ENCODE measurements around the gene DYRK3. TPM values are rescaled to one million over a fixed set of nuclear protein-coding genes. Genes with fewer than 3 reads are reported as not detected.

Gene DYRK3
- total RNA-seq, 2 experiments from 2014 or later: 1.6 to 1.7 TPM

DNA sequence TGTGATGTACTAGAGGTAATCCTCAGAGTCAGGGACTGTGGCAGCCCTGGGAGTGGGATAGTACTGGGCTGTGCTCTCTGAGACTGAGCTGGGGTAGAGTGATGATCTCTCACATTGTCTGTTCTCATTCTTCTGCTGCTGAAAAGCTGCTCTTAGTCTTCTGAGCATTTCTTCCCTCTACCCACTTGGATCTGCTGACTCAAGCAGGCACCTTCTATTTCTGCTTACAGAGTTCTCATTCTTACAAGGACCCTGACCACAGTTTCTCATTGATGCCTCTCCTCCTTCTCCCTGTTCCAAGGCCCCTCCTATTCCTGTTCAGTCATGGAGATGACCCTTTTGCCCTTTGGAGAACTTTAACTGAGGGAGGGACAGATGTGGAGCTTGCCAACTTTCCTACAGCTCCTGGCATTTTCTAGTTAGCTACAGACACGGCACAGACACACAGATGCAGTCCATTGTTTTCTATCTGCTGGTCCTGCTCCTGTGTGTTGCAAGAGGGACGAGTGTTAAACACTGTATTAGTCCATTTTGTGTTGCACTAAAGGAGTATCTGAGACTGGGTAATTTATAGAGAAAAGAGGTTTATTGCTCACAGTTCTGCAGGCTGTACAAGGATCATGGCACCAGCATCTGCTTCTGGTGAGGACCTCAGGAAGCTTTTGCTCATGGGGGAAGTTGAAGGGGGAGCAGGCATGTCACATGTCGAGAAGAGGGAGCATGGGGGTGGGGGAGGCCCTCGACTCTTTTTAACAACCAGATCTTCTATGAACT lies 61.7 kb downstream of the DYRK3 start:
- POLR2A ChIA-PET: no interaction called here
- H3K4me3 Mint-ChIP-seq: no peak overlapping the region
- no peak for DNase-seq
- H3K4me3 ChIP-seq (ENCODE audit: low read length): no peak overlapping the region
- no peaks in the 10 kb centered on the region for H3K27me3 ChIP-seq (ENCODE audit: control insufficient read depth in 1 of 2, insufficient read depth in 2 of 2, low read length in 2 of 2)
- H3K27me3 Mint-ChIP-seq: no peaks in the 10 kb centered on the region
- intact Hi-C loops (cut with DNase I, micrococcal nuclease): no loop called here
- peaks cover 92% of the 10 kb centered on the region for H3K4me1 Mint-ChIP-seq (ENCODE audit: low read depth)
- peaks cover 61% of the 10 kb centered on the region for H3K4me1 ChIP-seq (ENCODE audit: insufficient read depth, low read length)
- H3K27ac ChIP-seq (ENCODE audit: low read depth in 1 of 2, low read length in 2 of 2): no peak overlapping the region
- H3K36me3 ChIP-seq (ENCODE audit: insufficient read depth, low read length): peaks cover 32% of the 10 kb centered on the region
- H3K27ac Mint-ChIP-seq: peak overlapping the region; percentile 65
- peaks cover 48% of the 10 kb centered on the region for H3K36me3 Mint-ChIP-seq (ENCODE audit: low read depth)
- no peaks in the 10 kb centered on the region for H3K9me3 ChIP-seq (ENCODE audit: control insufficient read depth in 1 of 2, insufficient read depth in 1 of 2, low read length in 2 of 2)
- no peak for ATAC-seq (ENCODE audit: poor library complexity)
- TF ChIP-seq, protein P1, sequence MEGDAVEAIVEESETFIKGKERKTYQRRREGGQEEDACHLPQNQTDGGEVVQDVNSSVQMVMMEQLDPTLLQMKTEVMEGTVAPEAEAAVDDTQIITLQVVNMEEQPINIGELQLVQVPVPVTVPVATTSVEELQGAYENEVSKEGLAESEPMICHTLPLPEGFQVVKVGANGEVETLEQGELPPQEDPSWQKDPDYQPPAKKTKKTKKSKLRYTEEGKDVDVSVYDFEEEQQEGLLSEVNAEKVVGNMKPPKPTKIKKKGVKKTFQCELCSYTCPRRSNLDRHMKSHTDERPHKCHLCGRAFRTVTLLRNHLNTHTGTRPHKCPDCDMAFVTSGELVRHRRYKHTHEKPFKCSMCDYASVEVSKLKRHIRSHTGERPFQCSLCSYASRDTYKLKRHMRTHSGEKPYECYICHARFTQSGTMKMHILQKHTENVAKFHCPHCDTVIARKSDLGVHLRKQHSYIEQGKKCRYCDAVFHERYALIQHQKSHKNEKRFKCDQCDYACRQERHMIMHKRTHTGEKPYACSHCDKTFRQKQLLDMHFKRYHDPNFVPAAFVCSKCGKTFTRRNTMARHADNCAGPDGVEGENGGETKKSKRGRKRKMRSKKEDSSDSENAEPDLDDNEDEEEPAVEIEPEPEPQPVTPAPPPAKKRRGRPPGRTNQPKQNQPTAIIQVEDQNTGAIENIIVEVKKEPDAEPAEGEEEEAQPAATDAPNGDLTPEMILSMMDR (IDR thresholded peaks at IDR 0.05): no peak
- H3K9me3 Mint-ChIP-seq: no peaks in the 10 kb centered on the region
- CTCF ChIA-PET: interaction anchor here (1.1 kb wide), 1 partner anchor 38 kb away, joined by 3 read pairs; no protein-coding TSS in a partner anchor

DNA sequence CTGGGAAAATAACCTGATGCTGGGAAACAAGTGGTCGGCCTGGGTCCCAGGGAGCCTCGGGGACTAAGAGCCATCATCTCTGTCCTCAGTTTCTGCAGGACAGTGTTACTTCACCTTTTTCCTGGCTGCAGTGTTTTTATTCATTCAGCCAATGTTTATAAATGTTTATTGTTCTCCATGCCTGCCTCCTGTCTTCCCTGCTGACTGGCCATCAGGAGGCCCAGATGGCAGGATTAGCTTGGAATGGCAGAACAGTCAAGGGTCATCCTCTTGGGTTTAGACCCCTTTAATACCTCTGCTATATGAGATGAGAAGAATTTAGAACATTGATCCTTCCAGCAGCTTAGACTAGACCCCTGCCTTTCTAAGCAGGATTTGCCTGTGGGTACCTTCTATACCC lies 62.7 kb downstream of the DYRK3 start:
- CTCF ChIA-PET: no interaction called here
- ATAC-seq (ENCODE audit: poor library complexity) (no peak), DNase-seq (no peak)
- Mint-ChIP-seq H3K27me3 (no peaks in the 10 kb centered on the region), H3K9me3 (no peaks in the 10 kb centered on the region), H3K27ac (peak overlapping the region; percentile 65), H3K4me3 (no peak overlapping the region), H3K4me1 (ENCODE audit: low read depth) (peaks cover 92% of the 10 kb centered on the region), H3K36me3 (ENCODE audit: low read depth) (peaks cover 48% of the 10 kb centered on the region)
- Histone ChIP-seq H3K27me3 (ENCODE audit: control insufficient read depth in 1 of 2, insufficient read depth in 2 of 2, low read length in 2 of 2) (no peaks in the 10 kb centered on the region), H3K9me3 (ENCODE audit: control insufficient read depth in 1 of 2, insufficient read depth in 1 of 2, low read length in 2 of 2) (no peaks in the 10 kb centered on the region), H3K4me1 (ENCODE audit: insufficient read depth, low read length) (peaks cover 60% of the 10 kb centered on the region), H3K27ac (ENCODE audit: low read depth in 1 of 2, low read length in 2 of 2) (no peak overlapping the region), H3K36me3 (ENCODE audit: insufficient read depth, low read length) (peaks cover 29% of the 10 kb centered on the region), H3K4me3 (ENCODE audit: low read length) (no peak overlapping the region)
- intact Hi-C loops (cut with DNase I, micrococcal nuclease): no loop called here
- TF ChIP-seq, protein P1 (IDR thresholded peaks at IDR 0.05): no peak
- POLR2A ChIA-PET: no interaction called here

Other genes with a start within 250 kb of the DYRK3 start
- gene IKBKE, start 165.1 kb upstream of the DYRK3 start, total RNA-seq: 10 to 100 TPM; 27.9 to 29.8 TPM
- gene RASSF5, start 128.0 kb upstream of the DYRK3 start, total RNA-seq: 100 to 1,000 TPM; 153 to 156 TPM
- gene EIF2D, start 23.1 kb upstream of the DYRK3 start, total RNA-seq: 10 to 100 TPM; 48.9 to 51.6 TPM
- gene MAPKAPK2, start 49.4 kb downstream of the DYRK3 start, total RNA-seq: 100 to 1,000 TPM; 157 to 166 TPM
- not detected for gene IL19, start 135.2 kb downstream of the DYRK3 start, total RNA-seq
- gene IL10, start 137.0 kb downstream of the DYRK3 start, total RNA-seq: under 1 TPM; 0.27 to 0.87 TPM
- gene IL20, start 230.1 kb downstream of the DYRK3 start, total RNA-seq: not detected